HG03378 (cell line): ENCODE results near the gene PTCD1.
"Not testable (repeated sequence)": the region's sequence is repeated elsewhere in the genome, so short reads cannot be mapped to it uniquely, and the experiment has no call there.

Experiments
- ATAC-seq: cut with Tn5 transposase; IDR thresholded peaks from one replicate; pipeline ENCODE4 v1.9.1; 2021; ENCODE audit warnings: mild to moderate bottlenecking, moderate library complexity; ENCODE audit not compliant: unreplicated experiment

Gene PTCD1

GRCh38 chr7:99392046-99392445 lies 46.6 kb downstream of the PTCD1 start:
- ATAC-seq = no peak

DNA sequence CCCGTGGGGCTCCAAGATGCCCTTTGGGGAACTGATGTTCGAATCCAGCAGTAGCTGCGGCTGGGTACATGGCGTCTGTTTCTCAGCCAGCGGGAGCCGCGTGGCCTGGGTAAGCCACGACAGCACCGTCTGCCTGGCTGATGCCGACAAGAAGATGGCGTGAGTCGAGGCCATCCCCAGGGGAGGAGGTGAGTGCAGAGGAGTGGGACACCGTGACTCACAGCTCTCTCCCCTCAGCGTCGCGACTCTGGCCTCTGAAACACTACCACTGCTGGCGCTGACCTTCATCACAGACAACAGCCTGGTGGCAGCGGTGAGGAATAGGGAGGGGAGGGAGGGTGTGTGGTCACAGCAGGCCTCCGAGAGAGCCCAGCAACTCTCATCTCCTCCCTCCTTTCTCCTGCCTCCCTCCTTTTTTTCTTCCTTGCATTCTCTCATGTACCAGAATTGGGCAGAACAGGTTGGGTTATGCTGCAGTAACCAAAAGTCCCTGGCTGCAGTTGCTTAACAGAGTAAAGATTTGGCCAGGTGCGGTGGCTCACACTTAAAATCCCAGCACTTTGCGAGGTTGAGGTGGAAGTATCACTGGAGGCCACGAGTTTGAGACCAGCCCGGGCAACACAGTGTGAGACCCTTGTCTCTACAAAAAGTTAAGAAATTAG lies 47.5 kb downstream of the PTCD1 start:
- ATAC-seq = no peak

DNA sequence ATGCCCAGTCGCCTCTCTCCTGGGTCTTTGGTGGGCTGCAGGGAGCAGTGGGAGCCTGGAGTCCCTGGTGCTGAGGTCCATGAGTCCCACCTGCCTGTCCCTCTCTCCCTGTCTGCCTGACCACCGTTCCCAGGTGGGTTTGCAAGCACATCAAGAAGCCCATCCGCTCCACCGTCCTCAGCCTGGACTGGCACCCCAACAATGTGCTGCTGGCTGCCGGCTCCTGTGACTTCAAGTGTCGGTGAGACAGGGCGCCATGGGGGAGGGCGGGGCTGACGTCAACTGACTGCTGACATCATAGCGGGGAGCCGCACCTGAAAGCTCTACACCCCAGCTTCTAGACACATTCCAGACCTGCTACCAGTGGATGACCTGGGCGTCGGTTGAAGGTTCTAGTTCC lies 48.8 kb downstream of the PTCD1 start:
- ATAC-seq = no peak

DNA sequence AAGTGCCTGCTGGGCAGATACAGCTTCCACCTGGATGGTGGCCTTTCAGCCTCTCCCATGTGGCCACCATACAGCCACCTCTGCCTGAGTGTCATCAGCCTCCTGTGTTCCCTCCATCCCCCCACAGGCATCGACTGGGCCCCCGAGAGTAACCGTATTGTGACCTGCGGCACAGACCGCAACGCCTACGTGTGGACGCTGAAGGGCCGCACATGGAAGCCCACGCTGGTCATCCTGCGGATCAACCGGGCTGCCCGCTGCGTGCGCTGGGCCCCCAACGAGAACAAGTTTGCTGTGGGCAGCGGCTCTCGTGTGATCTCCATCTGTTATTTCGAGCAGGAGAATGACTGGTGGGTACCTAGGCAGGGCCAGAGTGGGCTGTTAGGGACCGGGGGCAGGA lies 50.7 kb downstream of the PTCD1 start:
- ATAC-seq = no peak

GRCh38 chr7:99387239-99387635 lies 51.4 kb downstream of the PTCD1 start:
- ATAC-seq = not testable (repeated sequence)

GRCh38 chr7:99386584-99387238 lies 51.9 kb downstream of the PTCD1 start:
- no peak for ATAC-seq

DNA sequence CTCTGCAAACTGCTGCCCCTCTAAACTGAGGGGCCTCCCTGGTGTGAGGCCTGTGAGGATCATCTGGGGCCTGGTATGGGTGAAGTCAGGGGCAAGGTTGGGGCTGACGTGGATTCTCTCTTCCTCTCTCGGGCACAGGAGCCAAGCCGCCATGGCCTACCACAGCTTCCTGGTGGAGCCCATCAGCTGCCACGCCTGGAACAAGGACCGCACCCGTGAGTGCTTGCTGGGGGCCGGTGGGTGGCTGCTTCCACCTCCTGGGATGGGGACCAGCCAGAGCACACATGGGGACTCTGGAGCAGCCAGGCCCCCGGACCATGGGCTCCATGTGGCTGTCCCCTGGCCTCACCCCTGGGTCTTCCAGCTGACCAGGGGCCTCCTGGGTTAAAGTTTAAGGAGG lies 53.0 kb downstream of the PTCD1 start:
- no peak for ATAC-seq

- ATAC-seq = no peak
Measured at GRCh38 chr7:99384523-99384922, 54.1 kb downstream of the PTCD1 start.

DNA sequence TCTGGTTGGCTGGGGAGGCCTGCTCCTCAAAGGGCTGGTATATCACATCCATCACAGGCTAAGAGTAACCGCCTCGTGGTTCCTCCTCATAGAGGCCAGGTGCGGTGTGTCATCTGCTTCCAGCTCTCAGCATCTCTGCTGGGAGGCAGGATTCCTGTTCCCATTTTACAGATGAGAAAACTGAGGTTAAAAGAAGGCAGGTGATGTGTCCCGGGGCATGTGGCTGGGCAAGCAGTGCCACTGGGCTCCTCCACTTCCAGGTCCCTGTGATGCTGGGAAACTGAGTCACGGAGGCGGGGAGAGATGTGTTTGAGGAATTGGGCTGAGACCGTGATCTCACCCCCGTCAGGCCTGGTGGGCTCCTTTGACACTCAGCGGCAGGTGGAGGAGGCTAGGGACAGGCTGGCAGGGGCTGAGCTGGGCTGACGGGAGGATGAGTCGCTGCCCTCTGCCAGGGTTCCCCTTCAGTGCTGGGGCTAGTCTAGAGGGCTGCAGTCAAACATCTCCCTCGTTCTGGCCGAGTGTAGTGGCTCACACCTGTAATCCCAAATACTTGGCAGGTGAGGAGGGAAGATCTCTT lies 54.7 kb downstream of the PTCD1 start:
- no peak for ATAC-seq

DNA sequence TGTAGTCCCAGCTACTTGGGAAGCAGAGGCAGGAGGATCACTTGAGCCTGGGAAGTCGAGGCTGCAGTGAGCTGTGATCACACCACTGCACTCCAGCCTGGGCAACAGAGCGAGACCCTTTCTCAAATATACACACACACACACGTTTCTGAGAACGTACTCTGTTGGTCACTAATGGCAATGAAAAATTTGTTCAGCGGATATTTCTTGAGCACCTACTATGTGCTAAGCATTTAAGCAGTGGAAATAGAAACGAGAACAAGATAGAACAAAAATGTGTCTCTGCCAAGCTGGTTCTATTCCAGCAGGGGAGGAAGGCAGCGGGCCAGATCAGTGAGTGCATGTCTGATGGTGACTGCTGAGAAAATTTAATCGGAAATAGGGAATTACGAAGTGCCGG lies 55.4 kb downstream of the PTCD1 start:
- no peak for ATAC-seq

DNA sequence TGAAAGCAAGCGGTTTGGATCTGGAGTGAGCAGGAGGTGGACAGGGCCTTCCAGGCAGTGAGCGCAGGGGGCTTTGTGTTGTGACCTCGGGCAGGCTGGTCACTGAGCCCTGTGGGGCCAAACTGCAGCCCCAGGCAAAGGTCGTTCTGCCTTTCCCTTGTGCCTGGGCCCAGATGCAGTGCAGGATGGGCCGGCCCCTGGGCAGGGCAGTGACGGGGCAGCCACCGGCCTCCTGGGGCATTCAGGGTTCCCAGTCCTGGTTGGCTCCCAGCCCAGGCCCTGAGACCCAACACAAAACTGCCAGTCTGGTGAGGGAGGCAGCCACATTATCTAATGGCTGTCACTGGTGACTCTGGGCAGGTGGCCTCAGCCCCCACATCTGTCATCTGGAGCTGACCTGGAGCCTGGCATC lies 56.9 kb downstream of the PTCD1 start:
- no peak for ATAC-seq

- ATAC-seq = peak; percentile 74
Measured at GRCh38 chr7:99380823-99381663, 57.6 kb downstream of the PTCD1 start.

DNA sequence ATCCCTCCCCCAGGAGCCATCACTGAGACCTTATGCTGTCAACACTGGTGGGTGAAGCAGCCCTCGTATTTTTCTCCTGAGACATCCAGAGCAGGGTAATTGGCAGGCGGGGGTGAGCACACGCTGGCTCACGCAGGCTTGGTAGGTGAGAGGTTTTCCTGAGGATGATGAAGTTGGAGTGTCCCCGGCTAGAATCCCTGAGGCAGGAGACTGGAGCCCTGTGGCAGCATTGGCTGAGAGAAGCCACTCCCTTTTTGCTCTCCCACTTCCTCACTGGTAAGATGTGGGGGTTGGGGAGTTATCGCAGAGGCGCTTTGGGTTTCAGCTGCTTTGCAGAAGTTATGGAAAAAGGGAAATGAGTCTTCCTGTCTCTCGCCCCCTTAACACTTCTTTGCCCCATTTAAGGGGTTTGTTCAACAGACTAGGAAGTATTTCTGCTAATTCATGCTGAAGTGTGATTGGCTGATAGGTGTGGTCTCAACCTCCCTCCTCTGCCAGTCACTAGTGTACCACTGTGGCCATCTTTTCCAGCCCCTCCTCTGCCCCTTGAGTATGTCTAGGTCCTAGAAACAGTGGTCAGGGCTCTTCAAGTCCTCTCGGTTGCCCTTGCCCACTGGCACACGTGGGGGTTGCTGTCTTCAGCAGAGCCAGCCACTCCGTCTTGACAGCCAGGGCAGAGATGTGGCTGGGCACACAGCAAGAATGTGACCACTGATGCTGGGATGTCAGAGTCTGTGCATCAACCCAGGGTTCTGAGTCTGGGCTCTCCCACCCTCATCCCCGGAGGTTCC lies 58.4 kb downstream of the PTCD1 start:
- peak; percentile 31 for ATAC-seq

DNA sequence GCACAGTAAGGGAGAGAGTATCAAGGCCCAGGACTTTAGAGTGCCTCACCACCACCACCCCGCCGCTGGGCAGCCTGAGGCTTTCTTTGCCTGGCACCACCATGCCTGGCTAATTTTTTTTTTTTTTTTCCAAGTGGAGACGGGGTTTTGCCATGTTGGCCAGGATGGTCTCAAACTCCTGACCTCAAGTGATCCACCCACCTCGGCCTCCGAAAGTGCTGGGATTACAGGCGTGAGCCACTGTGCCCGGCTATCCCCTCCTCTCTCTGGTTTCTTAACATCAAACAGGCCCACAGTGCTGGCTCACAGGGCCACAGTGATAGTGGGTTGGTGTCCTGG lies 58.9 kb downstream of the PTCD1 start:
- not testable (repeated sequence) for ATAC-seq

- peak; percentile 30 for ATAC-seq
Measured at GRCh38 chr7:99379043-99379577, 59.5 kb downstream of the PTCD1 start.

- ATAC-seq = no peak
Measured at GRCh38 chr7:99375070-99375807, 63.4 kb downstream of the PTCD1 start.

- peak; percentile 38 for ATAC-seq
Measured at GRCh38 chr7:99374111-99375064, 64.2 kb downstream of the PTCD1 start, which contains the start of gene ARPC1B. Gene ARPC1B (plus strand): TSS chr7:99374730. CDS start chr7:99385715, 10,985 bp downstream.
